ENCODE data around the gene ADAMTSL2. TPM values are rescaled to one million over a fixed set of nuclear protein-coding genes. Genes with fewer than 3 reads are reported as not detected.
A peak's percentile ranks its signal among the peaks of the same experiment; 100 is the strongest.

The ADAMTSL2 gene
- total RNA-seq, 2 donors from 2014 or later, result 0.18 to 0.93 TPM

DNA sequence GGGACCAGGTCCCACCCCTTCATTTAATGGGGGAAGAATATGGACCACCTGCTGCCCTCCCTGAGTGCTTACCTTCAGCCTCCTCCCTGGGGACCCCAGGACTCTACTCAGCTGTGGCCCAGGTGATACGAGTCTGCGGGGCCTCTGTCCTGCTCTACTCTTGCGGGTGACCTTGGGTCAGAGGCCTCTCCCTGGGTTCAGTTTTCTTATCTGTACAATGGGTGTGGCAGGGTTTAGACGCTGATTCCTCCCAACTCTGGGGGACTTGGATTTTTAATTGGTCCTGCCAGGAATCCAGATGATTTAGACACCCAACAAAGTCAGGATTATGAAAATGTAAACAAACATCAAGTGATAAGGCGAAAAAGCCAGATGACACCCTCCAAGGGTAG, 49.7 kb downstream of the ADAMTSL2 start:
- no peak for DNase-seq
- no peaks in the 10 kb centered on the region for H3K36me3 ChIP-seq (ENCODE audit: control insufficient read depth, insufficient read depth, low read length)
- no peak overlapping the region for H3K4me3 ChIP-seq (ENCODE audit: low read length)
- H3K9me3 ChIP-seq (ENCODE audit: control insufficient read depth, low read length), result no peaks in the 10 kb centered on the region
- no peaks in the 10 kb centered on the region for H3K27me3 Mint-ChIP-seq (ENCODE audit: insufficient read depth)
- H3K27ac Mint-ChIP-seq, result peak overlapping the region; percentile 55
- peaks cover 2% of the 10 kb centered on the region for H3K9me3 Mint-ChIP-seq
- no peak overlapping the region for H3K4me3 Mint-ChIP-seq
- no peak overlapping the region for H3K27ac ChIP-seq (ENCODE audit: low read depth, low read length)
- no peaks in the 10 kb centered on the region for H3K27me3 ChIP-seq (ENCODE audit: control insufficient read depth, insufficient read depth, low read length, poor library complexity, severe bottlenecking)
- no peaks in the 10 kb centered on the region for H3K36me3 Mint-ChIP-seq (ENCODE audit: low read depth)
- TF ChIP-seq, protein P1, sequence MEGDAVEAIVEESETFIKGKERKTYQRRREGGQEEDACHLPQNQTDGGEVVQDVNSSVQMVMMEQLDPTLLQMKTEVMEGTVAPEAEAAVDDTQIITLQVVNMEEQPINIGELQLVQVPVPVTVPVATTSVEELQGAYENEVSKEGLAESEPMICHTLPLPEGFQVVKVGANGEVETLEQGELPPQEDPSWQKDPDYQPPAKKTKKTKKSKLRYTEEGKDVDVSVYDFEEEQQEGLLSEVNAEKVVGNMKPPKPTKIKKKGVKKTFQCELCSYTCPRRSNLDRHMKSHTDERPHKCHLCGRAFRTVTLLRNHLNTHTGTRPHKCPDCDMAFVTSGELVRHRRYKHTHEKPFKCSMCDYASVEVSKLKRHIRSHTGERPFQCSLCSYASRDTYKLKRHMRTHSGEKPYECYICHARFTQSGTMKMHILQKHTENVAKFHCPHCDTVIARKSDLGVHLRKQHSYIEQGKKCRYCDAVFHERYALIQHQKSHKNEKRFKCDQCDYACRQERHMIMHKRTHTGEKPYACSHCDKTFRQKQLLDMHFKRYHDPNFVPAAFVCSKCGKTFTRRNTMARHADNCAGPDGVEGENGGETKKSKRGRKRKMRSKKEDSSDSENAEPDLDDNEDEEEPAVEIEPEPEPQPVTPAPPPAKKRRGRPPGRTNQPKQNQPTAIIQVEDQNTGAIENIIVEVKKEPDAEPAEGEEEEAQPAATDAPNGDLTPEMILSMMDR (conservative IDR thresholded peaks at IDR 0.05), result no peak
- no peak overlapping the region for H3K9ac ChIP-seq (ENCODE audit: extremely low read depth, low read length, poor library complexity, severe bottlenecking)
- H3K4me1 ChIP-seq (ENCODE audit: control insufficient read depth, insufficient read depth, low read length), result peaks cover 4% of the 10 kb centered on the region
- 90 to 94% methylated on average over 5 of the region's 5 CpGs for WGBS, 2 experiments (ENCODE audit: insufficient coverage in 1 of 2, insufficient read length in 1 of 2)
- peaks cover 31% of the 10 kb centered on the region for H3K4me1 Mint-ChIP-seq

DNA sequence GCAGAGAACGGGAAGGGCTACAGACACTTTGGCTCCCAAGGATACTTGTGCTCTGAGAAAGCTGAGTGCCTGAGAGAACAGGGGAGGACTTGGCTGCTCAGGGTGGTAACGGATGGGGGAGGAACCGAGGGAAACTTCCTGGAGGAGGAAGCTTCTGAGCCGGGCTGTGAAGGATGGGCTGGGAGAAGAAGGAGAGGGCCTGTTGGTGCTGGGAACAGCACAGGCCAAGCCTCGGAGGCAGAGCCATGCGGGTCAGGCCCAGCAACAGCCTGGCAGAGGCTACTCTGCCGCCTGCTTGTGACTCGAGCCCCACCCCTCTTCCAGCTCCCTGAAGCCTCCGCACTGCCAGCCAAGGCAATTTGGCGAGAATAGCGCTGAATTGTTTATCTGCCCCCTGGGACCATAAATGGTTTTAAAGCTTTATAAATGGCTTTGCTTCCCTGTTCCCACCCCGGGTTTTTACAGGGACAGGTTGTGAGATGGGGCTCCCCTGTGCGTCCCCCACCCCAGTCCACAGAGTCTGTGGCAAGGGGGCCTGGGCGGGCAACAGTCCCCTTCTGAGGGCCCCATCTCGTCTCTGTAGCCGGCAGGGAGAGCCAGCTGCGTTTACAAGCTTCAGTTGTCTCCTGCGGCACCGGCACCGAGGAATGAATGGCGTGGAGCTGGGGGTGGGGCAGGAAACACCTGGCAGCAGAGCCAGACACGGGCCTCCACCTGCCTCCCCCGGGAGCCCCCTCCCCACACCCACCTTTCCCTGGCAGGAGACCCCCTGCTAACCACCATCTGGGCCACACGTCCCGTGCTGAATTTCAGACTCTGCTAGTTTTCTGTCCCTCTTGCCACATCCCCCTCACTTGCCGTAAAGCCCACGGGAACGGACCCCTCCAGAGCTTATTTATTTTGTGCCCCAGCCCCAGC, 50.3 kb downstream of the ADAMTSL2 start:
- Histone ChIP-seq H3K9me3 (ENCODE audit: control insufficient read depth, low read length) (no peaks in the 10 kb centered on the region), H3K4me3 (ENCODE audit: low read length) (no peak overlapping the region), H3K36me3 (ENCODE audit: control insufficient read depth, insufficient read depth, low read length) (no peaks in the 10 kb centered on the region), H3K9ac (ENCODE audit: extremely low read depth, low read length, poor library complexity, severe bottlenecking) (no peak overlapping the region), H3K4me1 (ENCODE audit: control insufficient read depth, insufficient read depth, low read length) (peaks cover 4% of the 10 kb centered on the region), H3K27me3 (ENCODE audit: control insufficient read depth, insufficient read depth, low read length, poor library complexity, severe bottlenecking) (no peaks in the 10 kb centered on the region), H3K27ac (ENCODE audit: low read depth, low read length) (peak overlapping the region; percentile 49)
- 39 to 52% methylated on average over 15 to 28 of the region's 28 CpGs for WGBS, 2 experiments (ENCODE audit: insufficient coverage in 1 of 2, insufficient read length in 1 of 2)
- TF ChIP-seq, protein P1 (conservative IDR thresholded peaks at IDR 0.05), result no peak
- Mint-ChIP-seq H3K9me3 (peaks cover 2% of the 10 kb centered on the region), H3K4me3 (no peak overlapping the region), H3K27ac (peak overlapping the region; percentile 55), H3K27me3 (ENCODE audit: insufficient read depth) (no peaks in the 10 kb centered on the region), H3K4me1 (peaks cover 31% of the 10 kb centered on the region), H3K36me3 (ENCODE audit: low read depth) (no peaks in the 10 kb centered on the region)
- peak; percentile 75 for DNase-seq

DNA sequence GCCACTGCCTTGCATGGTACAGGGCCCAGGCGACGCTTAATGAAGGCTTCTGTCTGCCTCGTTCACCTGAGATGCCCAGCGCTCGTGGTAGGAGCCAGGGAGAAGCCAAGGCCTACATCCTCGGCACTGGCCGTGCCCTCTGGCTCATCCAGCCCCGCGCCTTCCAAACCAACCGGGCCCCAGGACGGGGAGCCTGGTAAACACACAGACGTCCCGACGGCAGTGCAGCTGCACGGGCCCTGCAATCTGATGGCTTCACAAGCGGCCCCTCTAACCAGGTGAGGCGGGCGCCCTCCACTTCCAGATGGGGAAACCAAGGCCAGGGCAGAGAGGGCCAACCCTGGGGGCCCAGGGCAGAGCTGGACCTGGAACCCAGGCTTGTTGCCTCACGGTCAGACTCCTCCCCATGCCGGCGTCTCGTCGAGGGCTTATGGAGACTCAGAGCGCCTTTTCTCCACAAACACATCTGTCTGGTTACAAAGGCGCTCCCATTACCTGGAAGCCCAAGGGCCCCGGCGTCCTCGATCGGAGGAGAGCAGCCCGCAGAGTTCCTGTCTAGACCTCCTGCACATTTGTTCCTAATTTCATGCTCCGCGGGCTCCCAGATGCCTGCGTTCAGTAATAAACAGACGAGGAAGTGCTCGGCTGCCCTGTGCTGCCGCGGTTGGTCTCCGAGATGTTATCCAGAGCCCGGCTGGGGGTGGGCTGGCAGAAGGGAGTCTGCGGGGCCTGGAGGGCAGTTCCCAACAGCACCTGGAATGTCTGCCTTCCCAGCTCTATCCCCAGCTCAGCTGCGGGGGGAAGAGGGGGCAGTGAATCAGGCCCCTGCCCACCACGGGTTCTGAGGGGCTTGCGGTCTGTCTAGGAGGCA, 51.2 kb downstream of the ADAMTSL2 start:
- Mint-ChIP-seq H3K27me3 (ENCODE audit: insufficient read depth) (no peaks in the 10 kb centered on the region), H3K9me3 (peaks cover 2% of the 10 kb centered on the region), H3K4me1 (peaks cover 31% of the 10 kb centered on the region), H3K4me3 (no peak overlapping the region), H3K27ac (no peak overlapping the region), H3K36me3 (ENCODE audit: low read depth) (no peaks in the 10 kb centered on the region)
- TF ChIP-seq, protein P1 (conservative IDR thresholded peaks at IDR 0.05), result no peak
- DNase-seq, result no peak
- H3K27me3 ChIP-seq (ENCODE audit: control insufficient read depth, insufficient read depth, low read length, poor library complexity, severe bottlenecking), result no peaks in the 10 kb centered on the region
- peaks cover 4% of the 10 kb centered on the region for H3K4me1 ChIP-seq (ENCODE audit: control insufficient read depth, insufficient read depth, low read length)
- no peaks in the 10 kb centered on the region for H3K36me3 ChIP-seq (ENCODE audit: control insufficient read depth, insufficient read depth, low read length)
- peak overlapping the region; percentile 49 for H3K27ac ChIP-seq (ENCODE audit: low read depth, low read length)
- H3K9ac ChIP-seq (ENCODE audit: extremely low read depth, low read length, poor library complexity, severe bottlenecking), result no peak overlapping the region
- no peak overlapping the region for H3K4me3 ChIP-seq (ENCODE audit: low read length)
- WGBS, 2 experiments (ENCODE audit: insufficient coverage in 1 of 2, insufficient read length in 1 of 2), result 83 to 86% methylated on average over 34 to 43 of the region's 43 CpGs
- H3K9me3 ChIP-seq (ENCODE audit: control insufficient read depth, low read length), result no peaks in the 10 kb centered on the region

Data from endodermal cell (in vitro differentiated cells).